ENCODE measurements around the gene B4GALNT2. TPM values are rescaled to one million over a fixed set of nuclear protein-coding genes. Genes with fewer than 3 reads are reported as not detected.

The B4GALNT2 gene
- total and polyA plus RNA-seq, 2 donors (not counting 1 experiment from before 2014, with no cell fraction given), result under 0.01 to 0.01 TPM

- DNase-seq (ENCODE audit: low read depth in 2 of 2), result no peak
- TF ChIP-seq CTCF (conservative IDR thresholded peaks at IDR 0.05 in 1 of 2, IDR thresholded peaks at IDR 0.05 in 1 of 2; ENCODE audit: low read depth in 1 of 2, low read length in 2 of 2) (no peak), EZH2 (IDR thresholded peaks at IDR 0.05; ENCODE audit: low read length, missing control alignments) (no peak)
- no peak overlapping the region for H3K27ac ChIP-seq (ENCODE audit: insufficient read depth, low read length)
- H3K4me1 ChIP-seq (ENCODE audit: control insufficient read depth, extremely low read depth, insufficient read depth, low read length), result peaks cover 4% of the 10 kb centered on the region
- peaks cover 13% of the 10 kb centered on the region for H3K27me3 ChIP-seq (ENCODE audit: control insufficient read depth, insufficient read depth, low read length)
- no peak overlapping the region for H3K4me3 ChIP-seq (replicated peaks in 1 of 4; ENCODE audit: control extremely low read depth in 1 of 4, insufficient read depth in 1 of 4, low read depth in 3 of 4, low read length in 4 of 4)
- no peaks in the 10 kb centered on the region for H4K20me1 ChIP-seq (ENCODE audit: control insufficient read depth, extremely low read depth, insufficient read depth, low read length)
- H2AFZ ChIP-seq (ENCODE audit: low read length), result no peak overlapping the region
- H3K4me2 ChIP-seq (ENCODE audit: extremely low read depth, insufficient read depth, low read length), result no peak overlapping the region
- no peaks in the 10 kb centered on the region for H3K9me3 ChIP-seq (ENCODE audit: control insufficient read depth, insufficient read depth, low read depth, low read length)
- no peak overlapping the region for H3K9ac ChIP-seq (ENCODE audit: insufficient read depth, low read length)
- H3K36me3 ChIP-seq (ENCODE audit: control insufficient read depth, insufficient read depth, low read length), result no peaks in the 10 kb centered on the region
- no peaks in the 10 kb centered on the region for H3K79me2 ChIP-seq (ENCODE audit: control insufficient read depth, insufficient read depth, low read length)
These were observed 80.8 kb downstream of the B4GALNT2 start for GRCh38 chr17:49213399-49213798.

- H3K79me2 ChIP-seq (ENCODE audit: control insufficient read depth, insufficient read depth, low read length), result no peaks in the 10 kb centered on the region
- no peak overlapping the region for H3K27ac ChIP-seq (ENCODE audit: insufficient read depth, low read length)
- H3K27me3 ChIP-seq (ENCODE audit: control insufficient read depth, insufficient read depth, low read length), result peaks cover 13% of the 10 kb centered on the region
- H3K4me2 ChIP-seq (ENCODE audit: extremely low read depth, insufficient read depth, low read length), result no peak overlapping the region
- H3K9ac ChIP-seq (ENCODE audit: insufficient read depth, low read length), result no peak overlapping the region
- H3K9me3 ChIP-seq (ENCODE audit: control insufficient read depth, insufficient read depth, low read depth, low read length), result no peaks in the 10 kb centered on the region
- H4K20me1 ChIP-seq (ENCODE audit: control insufficient read depth, extremely low read depth, insufficient read depth, low read length), result no peaks in the 10 kb centered on the region
- H3K4me3 ChIP-seq (replicated peaks in 1 of 4; ENCODE audit: control extremely low read depth in 1 of 4, insufficient read depth in 1 of 4, low read depth in 3 of 4, low read length in 4 of 4), result no peak overlapping the region
- peaks cover 4% of the 10 kb centered on the region for H3K4me1 ChIP-seq (ENCODE audit: control insufficient read depth, extremely low read depth, insufficient read depth, low read length)
- TF ChIP-seq EZH2 (IDR thresholded peaks at IDR 0.05; ENCODE audit: low read length, missing control alignments) (no peak), CTCF (conservative IDR thresholded peaks at IDR 0.05 in 1 of 2, IDR thresholded peaks at IDR 0.05 in 1 of 2; ENCODE audit: low read depth in 1 of 2, low read length in 2 of 2) (no peak)
- no peaks in the 10 kb centered on the region for H3K36me3 ChIP-seq (ENCODE audit: control insufficient read depth, insufficient read depth, low read length)
- no peak overlapping the region for H2AFZ ChIP-seq (ENCODE audit: low read length)
- DNase-seq (ENCODE audit: low read depth in 2 of 2), result no peak
These were observed 81.3 kb downstream of the B4GALNT2 start for GRCh38 chr17:49213847-49214246.

GRCh38 chr17:49214676-49215360 is 82.2 kb downstream of the B4GALNT2 start:
- Histone ChIP-seq H4K20me1 (ENCODE audit: control insufficient read depth, extremely low read depth, insufficient read depth, low read length) (no peaks in the 10 kb centered on the region), H3K9me3 (ENCODE audit: control insufficient read depth, insufficient read depth, low read depth, low read length) (no peaks in the 10 kb centered on the region), H3K79me2 (ENCODE audit: control insufficient read depth, insufficient read depth, low read length) (no peaks in the 10 kb centered on the region), H2AFZ (ENCODE audit: low read length) (no peak overlapping the region), H3K36me3 (ENCODE audit: control insufficient read depth, insufficient read depth, low read length) (no peaks in the 10 kb centered on the region), H3K27ac (ENCODE audit: insufficient read depth, low read length) (no peak overlapping the region), H3K4me1 (ENCODE audit: control insufficient read depth, extremely low read depth, insufficient read depth, low read length) (peaks cover 2% of the 10 kb centered on the region), H3K4me2 (ENCODE audit: extremely low read depth, insufficient read depth, low read length) (no peak overlapping the region), H3K27me3 (ENCODE audit: control insufficient read depth, insufficient read depth, low read length) (peaks cover 11% of the 10 kb centered on the region), H3K4me3 (replicated peaks in 1 of 4; ENCODE audit: control extremely low read depth in 1 of 4, insufficient read depth in 1 of 4, low read depth in 3 of 4, low read length in 4 of 4) (no peak overlapping the region), H3K9ac (ENCODE audit: insufficient read depth, low read length) (no peak overlapping the region)
- no peak for DNase-seq (ENCODE audit: low read depth in 2 of 2)
- TF ChIP-seq CTCF (conservative IDR thresholded peaks at IDR 0.05 in 1 of 2, IDR thresholded peaks at IDR 0.05 in 1 of 2; ENCODE audit: low read depth in 1 of 2, low read length in 2 of 2) (no peak), EZH2 (IDR thresholded peaks at IDR 0.05; ENCODE audit: low read length, missing control alignments) (no peak)

Data from fibroblast of lung (primary cell).